Ovary (tissue), 3 donors: ENCODE results near the gene ZP1.

ENCODE experiments used
- EP300 ChIP-seq: sonication (generic); formaldehyde crosslinking; IDR thresholded peaks from one replicate; pipeline ENCODE4 v1.6.1; 2017; ENCODE audit warnings: antibody characterized with exemption
- TF ChIP-seq, protein P1 (sequence below), 3 donors: fragments of 450-650 bp in 2 of 3; fragments of 200-600 bp in 1 of 3; IDR thresholded peaks; one replicate each; pipeline versions ENCODE4 v1.5.1 to v1.8.0; 2016 to 2022; ENCODE audit warnings: antibody characterized with exemption in 3 of 3, mild to moderate bottlenecking in 1 of 3
- donor health status: DM: no; HTN: no; CAD: no.

DNA sequence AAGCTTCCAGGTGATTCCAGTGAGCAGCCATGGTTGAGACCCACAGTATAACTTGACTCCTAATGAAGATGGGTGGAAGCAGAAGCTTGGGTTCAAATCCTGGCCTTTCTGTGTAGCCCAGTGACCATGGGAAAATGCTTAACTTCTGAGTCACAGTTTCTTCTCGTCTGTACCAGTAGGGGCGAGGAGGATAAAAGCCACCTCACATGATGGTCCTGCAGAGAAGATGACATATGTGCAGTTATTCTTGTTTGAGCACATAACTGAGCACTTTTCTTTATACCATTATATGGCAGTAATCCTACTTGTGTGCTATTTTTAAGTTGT, 51.6 kb downstream of the ZP1 start:
- no peak for TF ChIP-seq EP300
- TF ChIP-seq, protein P1, sequence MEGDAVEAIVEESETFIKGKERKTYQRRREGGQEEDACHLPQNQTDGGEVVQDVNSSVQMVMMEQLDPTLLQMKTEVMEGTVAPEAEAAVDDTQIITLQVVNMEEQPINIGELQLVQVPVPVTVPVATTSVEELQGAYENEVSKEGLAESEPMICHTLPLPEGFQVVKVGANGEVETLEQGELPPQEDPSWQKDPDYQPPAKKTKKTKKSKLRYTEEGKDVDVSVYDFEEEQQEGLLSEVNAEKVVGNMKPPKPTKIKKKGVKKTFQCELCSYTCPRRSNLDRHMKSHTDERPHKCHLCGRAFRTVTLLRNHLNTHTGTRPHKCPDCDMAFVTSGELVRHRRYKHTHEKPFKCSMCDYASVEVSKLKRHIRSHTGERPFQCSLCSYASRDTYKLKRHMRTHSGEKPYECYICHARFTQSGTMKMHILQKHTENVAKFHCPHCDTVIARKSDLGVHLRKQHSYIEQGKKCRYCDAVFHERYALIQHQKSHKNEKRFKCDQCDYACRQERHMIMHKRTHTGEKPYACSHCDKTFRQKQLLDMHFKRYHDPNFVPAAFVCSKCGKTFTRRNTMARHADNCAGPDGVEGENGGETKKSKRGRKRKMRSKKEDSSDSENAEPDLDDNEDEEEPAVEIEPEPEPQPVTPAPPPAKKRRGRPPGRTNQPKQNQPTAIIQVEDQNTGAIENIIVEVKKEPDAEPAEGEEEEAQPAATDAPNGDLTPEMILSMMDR (IDR thresholded peaks at IDR 0.05) = no peak
